ENCODE results near the gene LSM10.
A peak's percentile ranks its signal among the peaks of the same experiment; 100 is the strongest.

Gene LSM10

DNA sequence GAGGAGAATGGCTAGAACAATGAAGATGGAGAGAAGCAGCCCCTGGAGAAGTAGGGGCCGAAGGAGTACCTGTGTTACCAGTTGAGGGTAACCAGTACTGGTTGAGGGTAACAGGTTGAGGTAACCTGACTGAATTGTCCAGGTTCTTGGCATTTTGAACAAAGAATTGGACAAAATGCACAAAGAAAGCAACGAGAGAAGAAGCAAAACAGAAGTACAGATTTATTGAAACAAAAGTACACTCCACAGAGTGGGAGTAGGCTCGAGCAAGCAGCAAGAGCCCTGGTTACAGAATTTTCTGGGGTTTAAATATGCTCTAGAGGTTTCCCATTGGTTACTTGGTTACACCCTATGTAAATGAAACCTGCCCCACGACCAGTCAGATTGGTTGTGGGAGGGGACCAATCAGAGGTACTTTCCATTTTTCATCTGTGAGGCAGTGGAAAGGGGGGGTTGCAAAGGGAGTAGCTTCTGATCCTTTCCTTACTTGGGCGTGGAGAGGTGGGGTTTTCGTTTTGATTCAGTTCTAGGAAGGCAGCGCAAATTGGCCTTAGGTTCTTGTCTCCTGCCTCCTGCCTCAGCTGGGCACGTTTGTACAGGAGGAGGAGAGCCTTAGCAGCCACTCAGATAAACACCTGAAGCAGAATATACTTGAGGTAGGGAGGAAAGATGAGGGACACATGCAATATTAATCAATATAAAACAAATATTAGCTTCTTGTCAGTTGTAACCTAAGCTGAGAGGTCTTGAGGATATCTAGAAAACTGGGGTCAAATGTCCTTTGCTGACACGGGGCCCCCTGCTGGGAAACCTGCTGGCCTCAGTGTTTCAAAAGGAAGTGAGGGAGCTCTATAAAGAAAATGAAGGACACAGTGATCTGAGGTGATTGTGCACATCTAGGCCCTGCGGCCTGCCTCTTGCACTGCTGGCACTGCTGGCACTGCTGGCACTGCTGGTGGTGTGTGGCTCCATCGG, 14.3 kb upstream of the LSM10 start:
- peak; percentile 74 for DNase-seq (ENCODE audit: low read depth)
- TF ChIP-seq CTCF (conservative IDR thresholded peaks at IDR 0.05; ENCODE audit: low read depth, low read length) = no peak
- H3K4me3 ChIP-seq (ENCODE audit: low read depth, low read length) = no peak overlapping the region

- TF ChIP-seq CTCF (conservative IDR thresholded peaks at IDR 0.05; ENCODE audit: low read depth, low read length) = no peak
- no peak overlapping the region for H3K4me3 ChIP-seq (ENCODE audit: low read depth, low read length)
- DNase-seq (ENCODE audit: low read depth) = no peak
Observed at GRCh38 chr1:36408479-36408878, 10.8 kb upstream of the LSM10 start.

DNA sequence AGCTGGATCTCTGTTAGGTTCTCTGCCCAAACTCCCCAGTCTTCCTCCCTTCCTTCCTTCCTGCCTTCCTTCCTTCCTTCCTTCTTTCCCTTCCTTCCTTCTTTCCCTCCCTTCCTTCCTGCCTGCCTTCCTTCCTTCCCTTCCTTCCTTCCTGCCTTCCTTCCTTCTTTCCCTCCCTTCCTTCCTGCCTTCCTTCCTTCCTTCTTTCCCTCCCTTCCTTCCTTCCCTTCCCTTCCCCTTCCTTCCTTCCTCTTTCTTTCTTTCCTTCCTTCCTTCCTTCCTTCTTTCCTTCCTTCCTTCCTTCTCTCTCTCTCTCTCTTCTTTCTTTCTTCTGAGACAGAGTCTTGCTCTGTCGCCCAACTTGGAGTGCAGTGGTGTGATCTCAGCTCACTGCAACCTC, 8.7 kb upstream of the LSM10 start:
- H3K4me3 ChIP-seq (ENCODE audit: low read depth, low read length) = no peak overlapping the region
- no peak for TF ChIP-seq CTCF (conservative IDR thresholded peaks at IDR 0.05; ENCODE audit: low read depth, low read length)

GRCh38 chr1:36402504-36402890, 4.8 kb upstream of the LSM10 start:
- H3K4me3 ChIP-seq (ENCODE audit: low read depth, low read length) = no peak overlapping the region
- TF ChIP-seq CTCF (conservative IDR thresholded peaks at IDR 0.05; ENCODE audit: low read depth, low read length) = no peak
- DNase-seq (ENCODE audit: low read depth) = no peak

More for the DNA sequence above, 8.7 kb upstream of the LSM10 start:
- DNase-seq (ENCODE audit: low read depth) = no peak

DNA sequence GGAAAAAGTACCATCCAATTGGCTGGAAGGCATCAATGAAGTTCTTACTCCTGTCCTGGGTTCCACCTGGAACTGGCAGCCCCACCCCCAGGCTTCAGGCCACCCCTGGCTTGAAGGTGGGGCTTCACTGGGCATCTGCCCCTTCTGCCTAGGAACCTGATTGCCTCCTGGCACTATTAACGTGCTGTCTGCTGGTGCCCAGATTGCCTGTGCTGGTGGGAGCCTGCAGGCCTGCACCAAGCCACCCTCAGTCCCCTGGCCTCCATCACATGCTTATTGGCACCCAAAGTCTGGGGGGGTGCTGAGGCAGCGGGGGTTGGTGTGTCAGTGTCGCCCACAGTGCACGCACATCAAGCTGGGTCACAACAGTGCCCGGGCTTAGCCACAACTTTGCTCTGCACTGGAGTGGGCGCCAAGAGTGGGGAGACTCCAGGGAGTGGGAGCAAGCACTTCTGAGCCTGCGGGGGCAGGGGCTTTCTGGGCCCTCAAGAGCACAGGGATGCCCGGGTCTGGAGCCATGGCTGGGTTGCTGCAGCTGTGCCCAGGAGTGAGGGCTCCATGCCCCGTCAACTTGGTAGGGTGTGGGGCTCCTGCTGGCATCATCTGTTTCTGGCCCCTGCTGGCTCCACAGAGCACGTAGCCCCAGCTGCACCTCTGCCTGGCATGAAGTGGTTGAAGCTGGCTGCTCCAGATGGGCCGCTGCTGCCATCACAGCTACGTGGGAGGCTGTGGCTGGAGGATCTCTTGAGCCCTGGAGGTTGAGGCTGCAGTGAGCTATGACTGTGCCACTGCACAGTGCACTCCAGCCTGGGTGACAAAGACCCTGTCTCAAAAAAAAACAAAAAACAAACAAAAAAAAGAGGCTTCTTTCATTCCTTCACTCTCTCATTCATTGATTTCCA, 4.1 kb upstream of the LSM10 start:
- DNase-seq (ENCODE audit: low read depth) = no peak

More for the DNA sequence above, 4.1 kb upstream of the LSM10 start:
- H3K4me3 ChIP-seq (ENCODE audit: low read depth, low read length) = peak overlapping the region; percentile 45
- TF ChIP-seq CTCF (conservative IDR thresholded peaks at IDR 0.05; ENCODE audit: low read depth, low read length) = no peak

All from choroid plexus epithelial cell (primary cell).